ENCODE data around the gene DEFB126.

DEFB126 gene

GRCh38 chr20:152131-152530, 9.7 kb downstream of the DEFB126 start:
- no peaks in the 10 kb centered on the region for H3K4me1 ChIP-seq (ENCODE audit: control insufficient read depth, insufficient read depth, low read length, poor library complexity, severe bottlenecking)
- no peaks in the 10 kb centered on the region for H3K36me3 ChIP-seq (ENCODE audit: control insufficient read depth, insufficient read depth, low read length)
- no peak overlapping the region for H3K27ac ChIP-seq (ENCODE audit: low read depth, low read length, severe bottlenecking)
- no peak overlapping the region for H3K4me3 ChIP-seq (ENCODE audit: extremely low read depth, insufficient read depth, low read length, poor library complexity, severe bottlenecking)
- H3K9me3 ChIP-seq (ENCODE audit: control insufficient read depth, low read length): no peaks in the 10 kb centered on the region
- no CpG with 5 or more reads among the region's 1 CpG for WGBS, 2 experiments (ENCODE audit: insufficient coverage in 2 of 2)

- Histone ChIP-seq H3K9me3 (ENCODE audit: control insufficient read depth, low read length) (no peaks in the 10 kb centered on the region), H3K36me3 (ENCODE audit: control insufficient read depth, insufficient read depth, low read length) (no peaks in the 10 kb centered on the region), H3K4me3 (ENCODE audit: extremely low read depth, insufficient read depth, low read length, poor library complexity, severe bottlenecking) (no peak within 1 kb of the TSS), H3K27ac (ENCODE audit: low read depth, low read length, severe bottlenecking) (no peak within 1 kb of the TSS), H3K4me1 (ENCODE audit: control insufficient read depth, insufficient read depth, low read length, poor library complexity, severe bottlenecking) (no peaks in the 10 kb centered on the region)
- 93 to 100% methylated on average over 2 to 3 of the region's 5 CpGs for WGBS, 2 experiments (ENCODE audit: insufficient coverage in 2 of 2)
These were observed 14.8 kb downstream of the DEFB126 start, which contains the start of gene DEFB127 for GRCh38 chr20:157154-157553. Gene DEFB127 (plus strand): TSS chr20:157454. CDS start chr20:157545, 91 bp downstream.

GRCh38 chr20:164618-165017, 22.2 kb downstream of the DEFB126 start:
- H3K4me3 ChIP-seq (ENCODE audit: extremely low read depth, insufficient read depth, low read length, poor library complexity, severe bottlenecking): no peak overlapping the region
- 81% methylated on average over 2 to 3 of the region's 3 CpGs for WGBS, 2 experiments (ENCODE audit: insufficient coverage in 2 of 2)
- H3K9me3 ChIP-seq (ENCODE audit: control insufficient read depth, low read length): no peaks in the 10 kb centered on the region

GRCh38 chr20:168876-169275, 26.5 kb downstream of the DEFB126 start:
- WGBS, 2 experiments (ENCODE audit: insufficient coverage in 2 of 2): 70% methylated on average over 2 of the region's 2 CpGs; no CpG with 5 or more reads in 1 of the 2 experiments

More at GRCh38 chr20:164618-165017, 22.2 kb downstream of the DEFB126 start:
- Histone ChIP-seq H3K36me3 (ENCODE audit: control insufficient read depth, insufficient read depth, low read length) (no peaks in the 10 kb centered on the region), H3K4me1 (ENCODE audit: control insufficient read depth, insufficient read depth, low read length, poor library complexity, severe bottlenecking) (no peaks in the 10 kb centered on the region), H3K27ac (ENCODE audit: low read depth, low read length, severe bottlenecking) (no peak overlapping the region)

GRCh38 chr20:184288-184687, 41.9 kb downstream of the DEFB126 start:
- WGBS, 2 experiments (ENCODE audit: insufficient coverage in 2 of 2): no CpG with 5 or more reads among the region's 2 CpGs
- Histone ChIP-seq H3K4me3 (ENCODE audit: extremely low read depth, insufficient read depth, low read length, poor library complexity, severe bottlenecking) (no peak overlapping the region), H3K9me3 (ENCODE audit: control insufficient read depth, low read length) (no peaks in the 10 kb centered on the region), H3K4me1 (ENCODE audit: control insufficient read depth, insufficient read depth, low read length, poor library complexity, severe bottlenecking) (no peaks in the 10 kb centered on the region), H3K36me3 (ENCODE audit: control insufficient read depth, insufficient read depth, low read length) (no peaks in the 10 kb centered on the region), H3K27ac (ENCODE audit: low read depth, low read length, severe bottlenecking) (no peak overlapping the region)

More at GRCh38 chr20:168876-169275, 26.5 kb downstream of the DEFB126 start:
- H3K9me3 ChIP-seq (ENCODE audit: control insufficient read depth, low read length): no peaks in the 10 kb centered on the region
- no peak overlapping the region for H3K4me3 ChIP-seq (ENCODE audit: extremely low read depth, insufficient read depth, low read length, poor library complexity, severe bottlenecking)
- H3K36me3 ChIP-seq (ENCODE audit: control insufficient read depth, insufficient read depth, low read length): no peaks in the 10 kb centered on the region
- no peaks in the 10 kb centered on the region for H3K4me1 ChIP-seq (ENCODE audit: control insufficient read depth, insufficient read depth, low read length, poor library complexity, severe bottlenecking)
- H3K27ac ChIP-seq (ENCODE audit: low read depth, low read length, severe bottlenecking): no peak overlapping the region

- no peak overlapping the region for H3K4me3 ChIP-seq (ENCODE audit: extremely low read depth, insufficient read depth, low read length, poor library complexity, severe bottlenecking)
- H3K27ac ChIP-seq (ENCODE audit: low read depth, low read length, severe bottlenecking): no peak overlapping the region
- no peaks in the 10 kb centered on the region for H3K9me3 ChIP-seq (ENCODE audit: control insufficient read depth, low read length)
- WGBS, 2 experiments (ENCODE audit: insufficient coverage in 2 of 2): 71 to 100% methylated on average over 1 of the region's 2 CpGs
- H3K4me1 ChIP-seq (ENCODE audit: control insufficient read depth, insufficient read depth, low read length, poor library complexity, severe bottlenecking): no peaks in the 10 kb centered on the region
- H3K36me3 ChIP-seq (ENCODE audit: control insufficient read depth, insufficient read depth, low read length): no peaks in the 10 kb centered on the region
These were observed 45.3 kb downstream of the DEFB126 start for GRCh38 chr20:187733-188132.

DNA sequence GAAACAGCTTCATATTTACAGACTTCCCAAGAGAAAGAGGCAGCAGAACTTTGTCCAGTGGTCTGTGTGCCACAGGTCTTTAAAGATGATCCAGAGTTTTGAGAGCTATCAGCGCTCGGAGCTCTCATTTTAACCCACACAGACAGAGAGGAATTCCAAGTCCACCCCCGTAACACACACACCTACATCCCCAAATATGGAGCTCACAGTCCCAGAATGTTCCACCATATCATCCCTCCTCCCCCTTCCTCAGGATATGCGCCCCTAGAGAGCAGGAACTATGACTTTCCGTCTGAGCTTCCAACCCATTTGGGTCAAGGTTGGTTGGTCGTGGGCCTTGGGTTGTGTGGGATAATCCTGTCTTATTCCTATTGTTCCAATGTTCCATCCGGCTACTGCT, 47.2 kb downstream of the DEFB126 start, which contains the start of gene DEFB128:
DEFB128 (minus strand) TSS at position 101 of the 400 bp plus-strand sequence; CDS start at position 13, 88 bp downstream.
- WGBS, 2 experiments (ENCODE audit: insufficient coverage in 2 of 2): 64 to 91% methylated on average over 3 of the region's 7 CpGs
- H3K4me3 ChIP-seq (ENCODE audit: extremely low read depth, insufficient read depth, low read length, poor library complexity, severe bottlenecking): no peak within 1 kb of the TSS
- H3K36me3 ChIP-seq (ENCODE audit: control insufficient read depth, insufficient read depth, low read length): no peaks in the 10 kb centered on the region
- no peak within 1 kb of the TSS for H3K27ac ChIP-seq (ENCODE audit: low read depth, low read length, severe bottlenecking)
- H3K9me3 ChIP-seq (ENCODE audit: control insufficient read depth, low read length): no peaks in the 10 kb centered on the region
- H3K4me1 ChIP-seq (ENCODE audit: control insufficient read depth, insufficient read depth, low read length, poor library complexity, severe bottlenecking): no peaks in the 10 kb centered on the region

All from mesodermal cell (in vitro differentiated cells).